Endodermal cell (in vitro differentiated cells): ENCODE results near the gene UQCC5. TPM values are rescaled to one million over a fixed set of nuclear protein-coding genes. Genes with fewer than 3 reads are reported as not detected.

ENCODE experiments used
- DNase-seq: peaks from one replicate; pipeline ENCODE4 v3.0.0-alpha.2; 2017
- H3K27ac ChIP-seq: 2 replicates; pipeline ENCODE4 v1.5.1; 2013; ENCODE audit warnings: mild to moderate bottlenecking, low read depth, low read length, moderate library complexity
- H3K27me3 ChIP-seq: 2 replicates; pipeline ENCODE4 v1.6.1; 2013; ENCODE audit warnings: mild to moderate bottlenecking, low read length, moderate library complexity; ENCODE audit not compliant: insufficient read depth, control insufficient read depth, poor library complexity, severe bottlenecking
- H3K36me3 ChIP-seq: 2 replicates; pipeline ENCODE4 v1.7.0; 2013; ENCODE audit warnings: mild to moderate bottlenecking, low read length, moderate library complexity; ENCODE audit not compliant: control insufficient read depth, insufficient read depth
- H3K4me1 ChIP-seq: one replicate; pipeline ENCODE4 v1.7.0; 2013; ENCODE audit warnings: low read length; ENCODE audit not compliant: control insufficient read depth, insufficient read depth
- H3K4me3 ChIP-seq: 2 replicates; pipeline ENCODE4 v1.5.1; 2013; ENCODE audit warnings: mild to moderate bottlenecking, low read length, moderate library complexity
- H3K9ac ChIP-seq: 2 replicates; pipeline ENCODE4 v1.6.1; 2013; ENCODE audit warnings: mild to moderate bottlenecking, low read length, moderate library complexity; ENCODE audit not compliant: poor library complexity, severe bottlenecking; ENCODE audit errors: extremely low read depth
- H3K9me3 ChIP-seq: 2 replicates; pipeline ENCODE4 v1.6.1; 2013; ENCODE audit warnings: mild to moderate bottlenecking, low read length, moderate library complexity; ENCODE audit not compliant: control insufficient read depth
- H3K27ac Mint-ChIP-seq: 2 replicates; pipeline ENCODE4 v1.8.0; 2020; ENCODE audit warnings: mixed read lengths
- H3K27me3 Mint-ChIP-seq: 2 replicates; pipeline ENCODE4 v1.8.0; 2021; ENCODE audit warnings: mild to moderate bottlenecking, mixed read lengths; ENCODE audit not compliant: insufficient read depth
- H3K36me3 Mint-ChIP-seq: 2 replicates; pipeline ENCODE4 v1.8.0; 2020; ENCODE audit warnings: low read depth, mixed read lengths
- H3K4me1 Mint-ChIP-seq: 2 replicates; pipeline ENCODE4 v1.8.0; 2020; ENCODE audit warnings: mixed read lengths
- H3K4me3 Mint-ChIP-seq: 2 replicates; pipeline ENCODE4 v1.8.0; 2020; ENCODE audit warnings: mild to moderate bottlenecking, moderate library complexity, mixed read lengths
- H3K9me3 Mint-ChIP-seq: 2 replicates; pipeline ENCODE4 v1.8.0; 2020; ENCODE audit warnings: mild to moderate bottlenecking, mixed read lengths
- CTCF ChIP-seq: fragments of 200-600 bp; sonication (generic); conservative IDR thresholded peaks from 2 replicates; pipeline ENCODE4 v1.5.0; 2021; ENCODE audit warnings: antibody characterized with exemption, mild to moderate bottlenecking
- WGBS, 2 experiments: methylation state at CpG; one replicate each; pipeline versions ENCODE4 v1.1.5 to v1.1.7; 2013; ENCODE audit warnings: missing lambda C conversion rate in 2 of 2, mixed read lengths in 1 of 2; ENCODE audit not compliant: insufficient coverage in 1 of 2, insufficient read length in 1 of 2; 5-methylcytosine and 5-hydroxymethylcytosine counted together
- total RNA-seq, 2 donors: library from RNA; stranded (reverse); fragmentation: NEBNext Ultra II Directional in 1 of 2; extraction: Animal tissue kit (Norgen Biotek cat#: 25700) in 1 of 2; gene quantifications; 2 replicates in 1 of 2; 3 replicates in 1 of 2; pipeline ENCODE4 v1.2.1, GENCODE V29; 2021

The UQCC5 gene
- total RNA-seq, 2 donors from 2014 or later = 28.1 to 34.1 TPM

GRCh38 chr3:52522651-52523251 is 13.7 kb upstream of the UQCC5 start:
- TF ChIP-seq CTCF = no peak
- no peaks in the 10 kb centered on the region for H3K9me3 ChIP-seq
- H3K9ac ChIP-seq = no peak overlapping the region
- H3K4me1 ChIP-seq = no peaks in the 10 kb centered on the region
- Mint-ChIP-seq H3K27me3 (peaks cover 6% of the 10 kb centered on the region), H3K4me3 (no peak overlapping the region), H3K27ac (no peak overlapping the region), H3K9me3 (no peaks in the 10 kb centered on the region), H3K36me3 (peaks cover 23% of the 10 kb centered on the region), H3K4me1 (no peaks in the 10 kb centered on the region)
- no peaks in the 10 kb centered on the region for H3K27me3 ChIP-seq
- H3K27ac ChIP-seq = no peak overlapping the region
- DNase-seq = no peak
- no peak overlapping the region for H3K4me3 ChIP-seq
- 95% methylated on average over 9 to 14 of the region's 14 CpGs for WGBS, 2 experiments
- H3K36me3 ChIP-seq = peaks cover 32% of the 10 kb centered on the region

GRCh38 chr3:52523386-52524257 is 12.8 kb upstream of the UQCC5 start:
- Mint-ChIP-seq H3K36me3 (peaks cover 27% of the 10 kb centered on the region), H3K4me3 (no peak overlapping the region)
- WGBS, 2 experiments = 94 to 98% methylated on average over 15 to 26 of the region's 26 CpGs

GRCh38 chr3:52524258-52524751 is 12.1 kb upstream of the UQCC5 start:
- Mint-ChIP-seq H3K9me3 (no peaks in the 10 kb centered on the region), H3K4me3 (no peak overlapping the region), H3K36me3 (peaks cover 32% of the 10 kb centered on the region), H3K27ac (no peak overlapping the region), H3K27me3 (no peaks in the 10 kb centered on the region), H3K4me1 (no peaks in the 10 kb centered on the region)
- Histone ChIP-seq H3K4me1 (no peaks in the 10 kb centered on the region), H3K4me3 (no peak overlapping the region), H3K27ac (no peak overlapping the region), H3K9me3 (no peaks in the 10 kb centered on the region), H3K36me3 (peaks cover 46% of the 10 kb centered on the region), H3K9ac (no peak overlapping the region), H3K27me3 (no peaks in the 10 kb centered on the region)
- WGBS, 2 experiments = 96 to 97% methylated on average over 16 to 18 of the region's 18 CpGs
- no peak for DNase-seq
- no peak for TF ChIP-seq CTCF

More at GRCh38 chr3:52523386-52524257, 12.8 kb upstream of the UQCC5 start:
- Mint-ChIP-seq H3K4me1 (no peaks in the 10 kb centered on the region), H3K27me3 (no peaks in the 10 kb centered on the region), H3K27ac (no peak overlapping the region), H3K9me3 (no peaks in the 10 kb centered on the region)
- no peaks in the 10 kb centered on the region for H3K27me3 ChIP-seq
- H3K36me3 ChIP-seq = peaks cover 39% of the 10 kb centered on the region
- TF ChIP-seq CTCF = no peak
- DNase-seq = no peak
- H3K9me3 ChIP-seq = no peaks in the 10 kb centered on the region
- no peaks in the 10 kb centered on the region for H3K4me1 ChIP-seq
- H3K27ac ChIP-seq = no peak overlapping the region
- H3K9ac ChIP-seq = no peak overlapping the region
- no peak overlapping the region for H3K4me3 ChIP-seq
